NCI-H1436 (cell line): ENCODE results near the gene AHCYL1.

Experiments used
- DNase-seq: peaks from one replicate; lab custom pipeline; 2025; lab: John Stamatoyannopoulos, UW

Gene AHCYL1

DNA sequence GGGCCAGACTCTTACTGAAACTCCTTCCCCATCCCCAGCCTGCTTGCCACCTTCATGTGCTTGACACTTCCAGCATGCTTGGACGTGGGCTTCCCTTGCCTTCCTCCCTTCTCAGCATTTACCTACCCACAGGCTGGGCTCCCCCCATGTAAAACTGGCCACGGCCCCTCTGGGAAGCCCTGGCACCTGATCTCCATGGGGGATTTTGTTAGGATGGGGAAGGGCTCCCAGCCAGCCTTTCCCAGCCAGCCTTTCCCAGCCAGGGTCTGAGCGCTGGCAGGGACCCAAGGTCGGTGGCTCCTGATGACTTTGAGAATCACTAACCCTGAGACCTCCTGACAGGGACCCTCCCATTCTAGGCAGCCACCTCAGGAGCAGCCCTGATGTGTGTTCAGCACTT is 79.2 kb downstream of the AHCYL1 start:
- no peak for DNase-seq

DNA sequence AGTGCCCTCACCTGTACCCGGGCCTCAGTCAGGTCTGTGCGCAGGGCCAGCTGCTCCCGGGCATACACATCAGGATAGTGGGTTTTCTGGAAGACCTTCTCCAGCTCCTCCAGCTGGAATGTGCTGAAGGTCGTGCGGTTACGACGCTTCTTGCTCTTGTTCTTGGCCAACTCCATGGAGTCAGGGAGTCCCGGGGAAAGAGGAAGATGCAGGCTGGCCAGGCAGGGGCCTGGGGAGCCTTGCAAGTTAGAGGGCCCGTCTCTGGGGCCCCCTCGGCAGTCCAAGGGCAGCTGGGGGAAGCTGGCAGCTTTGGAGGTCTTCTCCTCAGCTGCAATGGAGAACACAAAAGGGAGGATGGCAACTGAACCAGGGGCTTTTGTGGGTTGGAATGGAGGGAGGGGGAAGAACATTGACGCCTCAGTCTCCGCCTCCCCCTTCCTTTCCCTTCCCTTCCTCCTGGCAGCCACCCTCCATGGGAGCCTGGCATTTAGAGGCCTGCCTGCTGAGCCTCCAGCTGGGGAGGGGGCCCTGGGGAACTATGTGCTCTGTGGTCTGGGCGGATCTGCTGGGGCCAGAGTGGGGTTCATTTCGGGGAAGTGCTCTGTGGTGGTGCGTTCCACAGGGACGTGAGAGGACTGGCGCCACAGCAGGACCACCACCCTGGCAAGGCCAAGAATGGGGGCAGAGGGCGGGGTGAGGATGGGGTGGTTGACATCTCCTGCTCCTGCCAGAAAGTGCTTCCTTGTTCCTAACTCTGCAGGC is 80.2 kb downstream of the AHCYL1 start:
- DNase-seq: no peak

DNA sequence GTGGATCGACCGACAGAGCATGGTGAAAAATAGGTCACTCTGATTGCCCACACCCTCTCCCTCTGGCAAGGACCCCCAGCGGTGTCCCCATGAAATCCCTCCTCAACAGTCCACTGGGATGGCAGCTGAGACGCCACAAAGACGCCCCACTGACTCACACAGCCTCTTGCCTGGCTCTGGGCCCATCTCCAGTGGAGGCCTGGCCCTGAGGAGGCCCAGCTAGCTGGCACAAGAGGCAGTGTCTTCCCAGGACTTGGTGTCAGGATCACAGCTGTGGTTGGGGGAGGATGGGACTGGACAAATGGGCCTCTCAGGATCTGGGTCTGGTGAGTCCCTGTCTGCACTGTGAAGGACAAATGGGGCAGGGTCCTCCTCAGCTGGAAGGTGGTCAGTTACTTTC is 81.3 kb downstream of the AHCYL1 start:
- DNase-seq: no peak

DNA sequence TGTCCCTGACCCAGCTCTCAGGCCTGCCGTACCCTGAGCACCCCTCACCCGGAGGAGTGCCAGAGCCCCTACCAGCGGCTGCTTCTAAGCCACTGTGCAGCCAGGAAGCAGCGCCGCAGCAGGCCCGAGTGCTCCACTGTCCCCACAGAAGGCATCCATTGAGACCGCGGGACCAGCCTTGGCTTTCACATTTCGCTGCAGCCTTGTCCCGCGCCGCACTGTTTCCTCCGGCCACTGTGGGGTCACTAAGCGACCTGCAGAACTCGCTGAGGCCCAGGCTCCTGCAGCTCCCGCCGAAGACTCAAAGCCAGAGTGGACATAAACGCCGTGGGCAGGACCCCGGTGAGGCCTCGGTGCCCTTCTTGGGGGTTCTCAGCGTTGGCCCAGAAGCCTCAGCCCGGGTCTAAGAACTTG is 82.9 kb downstream of the AHCYL1 start:
- DNase-seq: no peak

DNA sequence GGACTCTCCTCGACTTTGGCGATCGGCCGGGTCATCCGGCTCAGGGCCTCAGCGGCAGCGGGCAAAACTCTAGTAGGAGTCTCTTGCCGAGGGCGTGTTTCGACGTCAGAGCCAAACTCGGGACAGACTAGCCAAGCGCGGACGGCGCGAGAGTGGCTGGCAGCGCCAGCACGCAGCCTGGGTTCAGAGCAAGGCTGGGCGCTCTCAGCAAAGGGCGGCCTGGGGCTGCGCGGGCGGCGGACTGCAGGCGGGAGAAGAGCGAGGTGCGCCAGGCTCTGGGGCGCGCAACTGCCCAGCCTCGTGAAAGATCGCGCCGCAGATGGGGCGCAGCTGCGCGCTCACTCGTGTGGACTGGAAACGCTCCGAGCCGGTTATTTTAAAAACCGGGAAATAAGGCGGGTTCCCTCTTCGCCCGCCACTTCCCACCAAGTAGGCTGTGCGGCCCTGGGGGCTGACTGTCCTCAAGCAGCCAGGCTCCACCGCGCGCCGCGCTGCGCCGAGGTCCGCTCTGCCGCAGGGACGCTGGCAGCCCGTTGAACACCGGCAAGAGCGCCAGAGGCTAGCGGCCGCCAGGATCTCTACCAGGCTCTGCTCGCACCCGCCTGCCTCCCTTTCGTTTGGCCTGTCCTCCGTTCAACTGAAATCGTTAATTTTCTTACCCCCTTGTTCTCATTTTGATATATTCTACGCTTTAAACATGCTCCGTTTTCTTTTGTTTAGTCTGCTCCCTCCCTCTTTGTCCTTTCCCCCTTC is 83.5 kb downstream of the AHCYL1 start:
- no peak for DNase-seq

DNA sequence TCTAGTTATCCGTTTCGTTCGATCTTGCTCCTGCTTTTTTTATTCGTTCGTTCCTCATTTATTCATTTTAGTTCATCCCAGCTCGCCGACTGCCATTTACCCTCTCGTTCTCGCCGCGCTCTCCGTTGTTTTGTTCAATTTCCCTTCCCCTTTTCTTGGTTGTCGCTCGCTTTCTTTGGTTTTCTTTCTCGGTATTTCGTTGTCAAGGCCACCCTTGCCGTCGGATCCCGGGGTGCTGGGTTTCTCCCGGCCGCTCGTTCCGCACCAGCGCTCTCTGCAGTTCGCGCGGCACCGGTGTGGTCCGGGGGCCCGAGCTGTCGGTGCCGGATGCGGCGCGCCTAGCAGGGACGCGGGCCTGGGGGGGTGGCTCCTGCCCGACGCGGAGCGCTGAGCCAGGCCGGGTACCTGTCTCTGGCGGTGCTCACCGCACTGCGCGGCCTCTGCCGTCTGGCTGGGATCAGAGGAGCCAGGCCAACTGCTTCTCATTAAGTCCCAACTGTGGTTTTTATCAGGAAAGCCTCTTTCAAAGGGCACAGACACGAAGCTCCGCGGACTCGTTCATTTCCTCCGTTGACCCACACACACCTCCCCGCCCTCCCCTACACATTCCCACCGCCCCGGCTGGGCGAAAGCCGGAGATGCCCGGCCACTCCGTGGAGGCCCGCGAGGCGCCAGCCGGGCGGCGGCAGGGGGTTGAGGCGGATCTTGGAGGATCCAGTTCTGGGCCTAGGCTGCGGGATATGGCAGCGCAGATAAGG is 84.3 kb downstream of the AHCYL1 start:
- DNase-seq: no peak

DNA sequence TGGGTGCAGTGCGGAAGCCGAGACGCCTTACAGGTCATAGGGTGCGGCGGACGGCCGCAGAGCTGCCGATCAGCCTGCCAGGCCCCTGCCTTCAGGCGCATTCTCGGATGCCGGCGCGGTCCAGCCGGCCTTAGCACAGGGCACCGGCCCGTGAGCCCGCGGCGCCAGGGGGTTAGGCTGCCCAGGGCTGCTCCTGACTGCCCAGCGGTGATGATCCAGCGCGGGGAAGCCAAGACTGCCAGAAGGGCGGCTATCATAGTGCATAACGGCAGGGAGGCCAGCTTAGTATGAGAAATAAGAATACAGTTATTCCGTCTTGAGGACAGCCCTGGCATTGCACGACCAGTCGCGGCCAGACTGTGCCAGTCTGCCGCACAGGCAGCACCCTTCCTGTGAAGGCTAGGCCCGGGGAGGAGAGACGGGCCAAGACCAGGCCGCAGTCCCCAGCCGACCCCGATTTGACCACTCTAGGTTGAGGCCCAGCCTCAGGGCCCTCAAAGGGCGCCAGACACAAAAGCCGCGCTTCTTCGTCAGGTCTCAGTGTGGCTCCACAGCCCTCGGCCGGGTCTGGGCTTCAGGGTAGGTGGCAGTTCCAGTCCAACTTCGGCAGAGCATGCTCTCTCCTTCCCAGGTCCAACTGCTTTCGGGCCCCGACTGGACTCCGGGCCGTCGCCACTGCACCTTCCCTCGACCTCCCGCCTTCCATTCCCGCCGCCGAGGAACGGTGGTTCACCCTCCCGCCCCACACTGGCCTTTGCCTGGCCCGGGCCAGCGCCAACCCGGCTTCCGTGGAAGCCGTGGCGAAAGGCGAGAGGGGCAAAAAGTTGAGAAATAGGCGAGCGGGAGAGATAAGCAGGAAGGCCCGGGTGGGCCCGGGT is 85.1 kb downstream of the AHCYL1 start:
- no peak for DNase-seq

DNA sequence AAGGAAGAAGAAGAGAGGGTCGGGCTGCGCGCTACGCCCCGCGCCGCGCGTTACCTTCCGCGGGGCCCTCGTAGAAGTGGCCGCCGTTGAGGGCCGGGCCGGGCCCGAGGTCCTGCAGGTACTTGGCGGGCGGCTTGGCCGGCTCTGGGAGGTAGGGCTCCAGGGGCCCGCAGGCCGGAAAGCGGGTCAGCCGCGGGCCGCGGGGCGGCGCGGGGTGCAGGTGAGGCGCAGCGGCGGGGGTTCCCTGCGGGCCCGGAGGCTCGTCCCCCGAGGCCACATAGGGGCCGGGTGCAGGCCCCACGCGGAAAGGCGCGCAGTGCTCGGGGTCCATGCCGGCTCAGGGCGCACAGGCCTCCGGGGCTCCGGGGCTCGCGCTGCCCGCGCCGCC is 85.7 kb downstream of the AHCYL1 start:
- DNase-seq: no peak

DNA sequence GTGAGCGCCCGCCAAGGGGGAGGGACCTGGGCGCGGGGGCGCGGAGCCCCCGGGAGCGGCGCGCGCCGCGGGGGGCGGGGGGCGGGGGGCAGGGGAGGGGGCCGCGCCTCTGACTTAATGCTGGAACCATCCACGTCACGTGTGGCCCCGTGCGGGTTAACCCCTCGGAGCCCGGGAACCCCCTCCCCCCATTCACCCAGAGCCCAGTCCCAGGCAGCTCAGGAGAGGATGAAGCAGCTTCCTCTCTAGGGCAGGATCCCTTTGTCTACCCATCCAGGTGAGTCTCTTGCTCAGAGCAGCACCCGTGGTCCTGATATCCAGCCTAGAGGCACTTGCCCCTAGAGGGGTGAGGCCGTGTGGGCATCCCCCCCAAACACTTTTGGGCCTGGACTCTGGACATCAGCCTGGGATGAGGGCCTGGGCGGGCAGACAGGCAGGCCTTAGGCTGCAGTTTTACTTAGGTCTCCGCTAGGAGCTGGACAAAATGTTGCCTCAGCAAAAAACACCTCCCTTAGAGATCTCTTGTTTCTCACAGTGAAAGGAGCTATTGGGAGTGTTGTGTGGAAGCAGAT is 86.2 kb downstream of the AHCYL1 start, which contains the start of gene ALX3:
TSS of gene ALX3 (minus strand) at position 2 of the 572 bp plus-strand sequence. CDS start 60 bp downstream, outside the sequence.
- DNase-seq: peak; percentile 42
